Measurements from ENCODE around the gene COL5A2.

The COL5A2 gene

DNA sequence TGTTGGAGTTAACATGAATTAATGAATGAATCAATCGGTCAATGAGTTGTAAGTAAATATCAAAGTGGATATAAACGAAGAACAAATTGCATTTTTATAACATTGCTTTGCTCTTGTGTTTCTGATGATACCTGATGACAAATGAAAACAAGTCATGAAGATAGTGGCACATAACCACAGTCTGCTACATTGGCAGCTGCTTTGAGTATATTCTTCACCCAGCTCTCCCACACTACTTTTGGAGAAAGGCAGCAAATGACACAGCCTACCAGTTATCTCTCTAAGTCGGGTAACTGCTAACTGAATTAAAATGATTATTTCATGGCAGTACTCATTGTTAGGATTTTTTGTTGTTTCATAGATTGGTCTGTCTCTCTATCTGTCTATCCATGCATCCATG is 76.8 kb downstream of the COL5A2 start:
- no peak overlapping the region for H3K4me2 ChIP-seq (ENCODE audit: low read depth, low read length, poor library complexity, severe bottlenecking)
- no peak overlapping the region for H2AFZ ChIP-seq (ENCODE audit: low read depth, low read length, severe bottlenecking)
- H3F3A ChIP-seq (ENCODE audit: insufficient read depth), result no peaks in the 10 kb centered on the region
- no peaks in the 10 kb centered on the region for H3K36me3 ChIP-seq (ENCODE audit: low read length)
- H3K27me3 ChIP-seq (ENCODE audit: low read length), result no peaks in the 10 kb centered on the region
- no peak overlapping the region for H3K9ac ChIP-seq (ENCODE audit: low read length)
- no peak overlapping the region for H3K4me3 ChIP-seq (ENCODE audit: insufficient read depth, low read length, poor library complexity, severe bottlenecking)
- no peaks in the 10 kb centered on the region for H4K20me1 ChIP-seq (ENCODE audit: low read depth, low read length)
- H3K27ac ChIP-seq (ENCODE audit: low read depth, low read length), result no peak overlapping the region
- TF ChIP-seq EZH2phosphoT487 (conservative IDR thresholded peaks at IDR 0.05; ENCODE audit: low read length), result no peak
- TF ChIP-seq, protein P1, sequence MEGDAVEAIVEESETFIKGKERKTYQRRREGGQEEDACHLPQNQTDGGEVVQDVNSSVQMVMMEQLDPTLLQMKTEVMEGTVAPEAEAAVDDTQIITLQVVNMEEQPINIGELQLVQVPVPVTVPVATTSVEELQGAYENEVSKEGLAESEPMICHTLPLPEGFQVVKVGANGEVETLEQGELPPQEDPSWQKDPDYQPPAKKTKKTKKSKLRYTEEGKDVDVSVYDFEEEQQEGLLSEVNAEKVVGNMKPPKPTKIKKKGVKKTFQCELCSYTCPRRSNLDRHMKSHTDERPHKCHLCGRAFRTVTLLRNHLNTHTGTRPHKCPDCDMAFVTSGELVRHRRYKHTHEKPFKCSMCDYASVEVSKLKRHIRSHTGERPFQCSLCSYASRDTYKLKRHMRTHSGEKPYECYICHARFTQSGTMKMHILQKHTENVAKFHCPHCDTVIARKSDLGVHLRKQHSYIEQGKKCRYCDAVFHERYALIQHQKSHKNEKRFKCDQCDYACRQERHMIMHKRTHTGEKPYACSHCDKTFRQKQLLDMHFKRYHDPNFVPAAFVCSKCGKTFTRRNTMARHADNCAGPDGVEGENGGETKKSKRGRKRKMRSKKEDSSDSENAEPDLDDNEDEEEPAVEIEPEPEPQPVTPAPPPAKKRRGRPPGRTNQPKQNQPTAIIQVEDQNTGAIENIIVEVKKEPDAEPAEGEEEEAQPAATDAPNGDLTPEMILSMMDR (IDR thresholded peaks at IDR 0.05; ENCODE audit: insufficient read depth, low read length, poor library complexity, severe bottlenecking), result no peak
- no peaks in the 10 kb centered on the region for H3K9me3 ChIP-seq (ENCODE audit: insufficient read depth, low read length)
- no peaks in the 10 kb centered on the region for H3K9me2 ChIP-seq (replicated peaks; ENCODE audit: insufficient read depth, low read length)
- H3K79me2 ChIP-seq (ENCODE audit: insufficient read depth, low read length), result no peaks in the 10 kb centered on the region

DNA sequence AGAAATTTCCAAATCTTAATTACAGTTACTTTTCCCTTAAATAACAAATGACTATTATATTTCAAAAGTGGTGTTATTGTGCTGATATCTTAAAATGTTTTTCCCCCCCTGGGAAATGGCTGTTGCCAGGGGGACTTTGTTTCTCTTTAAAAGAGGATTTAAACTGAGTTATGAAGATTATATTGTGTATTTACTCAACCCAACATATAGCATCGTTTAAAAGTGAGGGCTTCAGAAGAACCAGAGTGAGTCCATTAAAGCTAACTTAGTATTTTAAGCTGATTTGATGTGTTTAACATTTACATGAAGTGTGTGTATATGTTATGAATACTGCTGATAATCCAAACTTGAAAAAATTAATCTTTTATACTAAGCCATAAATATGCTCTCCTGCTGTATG is 81.6 kb downstream of the COL5A2 start:
- Histone ChIP-seq H3K9ac (ENCODE audit: low read length) (no peak overlapping the region), H3K79me2 (ENCODE audit: insufficient read depth, low read length) (no peaks in the 10 kb centered on the region), H3K9me2 (replicated peaks; ENCODE audit: insufficient read depth, low read length) (no peaks in the 10 kb centered on the region), H3F3A (ENCODE audit: insufficient read depth) (no peaks in the 10 kb centered on the region), H3K4me3 (ENCODE audit: insufficient read depth, low read length, poor library complexity, severe bottlenecking) (no peak overlapping the region), H3K36me3 (ENCODE audit: low read length) (no peaks in the 10 kb centered on the region), H3K4me2 (ENCODE audit: low read depth, low read length, poor library complexity, severe bottlenecking) (no peak overlapping the region), H3K27ac (ENCODE audit: low read depth, low read length) (no peak overlapping the region), H3K9me3 (ENCODE audit: insufficient read depth, low read length) (no peaks in the 10 kb centered on the region), H4K20me1 (ENCODE audit: low read depth, low read length) (no peaks in the 10 kb centered on the region), H2AFZ (ENCODE audit: low read depth, low read length, severe bottlenecking) (no peak overlapping the region), H3K27me3 (ENCODE audit: low read length) (no peaks in the 10 kb centered on the region)
- TF ChIP-seq, protein P1 (IDR thresholded peaks at IDR 0.05; ENCODE audit: insufficient read depth, low read length, poor library complexity, severe bottlenecking), result no peak
- TF ChIP-seq EZH2phosphoT487 (conservative IDR thresholded peaks at IDR 0.05; ENCODE audit: low read length), result no peak

DNA sequence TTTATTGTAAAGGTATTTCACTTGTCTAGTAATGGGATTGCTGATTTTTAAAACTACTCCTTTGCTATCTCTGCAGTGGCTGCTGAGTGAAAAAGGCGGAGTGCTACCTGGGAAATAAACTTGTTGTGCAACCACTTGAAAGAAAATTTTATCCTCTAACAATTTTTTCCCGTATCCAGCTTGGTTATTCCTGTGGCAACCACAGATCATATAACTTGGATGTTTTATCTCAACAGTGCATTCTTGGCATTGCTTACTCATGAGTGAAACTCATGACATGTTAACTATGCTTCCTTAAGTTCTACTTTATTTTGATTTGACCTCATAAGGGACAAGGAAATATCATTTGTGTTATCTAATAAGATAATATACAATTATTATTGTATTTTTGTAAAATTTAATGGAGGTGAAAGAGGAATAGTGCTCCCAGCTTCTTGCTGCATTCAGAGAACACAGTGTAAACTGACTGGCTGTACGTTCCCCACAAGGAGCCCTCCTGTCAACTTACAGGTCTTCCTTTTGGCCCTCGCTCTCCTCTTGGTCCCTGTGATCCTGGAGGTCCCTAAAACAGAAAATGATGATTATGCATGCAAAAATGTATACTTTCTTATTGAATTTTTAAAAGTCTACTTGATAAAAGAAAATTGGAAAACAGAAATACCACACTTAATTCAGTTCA is 82.7 kb downstream of the COL5A2 start:
- Histone ChIP-seq H3K9me3 (ENCODE audit: insufficient read depth, low read length) (no peaks in the 10 kb centered on the region), H3F3A (ENCODE audit: insufficient read depth) (no peaks in the 10 kb centered on the region), H3K4me3 (ENCODE audit: insufficient read depth, low read length, poor library complexity, severe bottlenecking) (no peak overlapping the region), H3K9me2 (replicated peaks; ENCODE audit: insufficient read depth, low read length) (no peaks in the 10 kb centered on the region), H2AFZ (ENCODE audit: low read depth, low read length, severe bottlenecking) (no peak overlapping the region), H3K27ac (ENCODE audit: low read depth, low read length) (no peak overlapping the region), H3K36me3 (ENCODE audit: low read length) (no peaks in the 10 kb centered on the region), H3K27me3 (ENCODE audit: low read length) (no peaks in the 10 kb centered on the region), H3K79me2 (ENCODE audit: insufficient read depth, low read length) (no peaks in the 10 kb centered on the region), H3K9ac (ENCODE audit: low read length) (no peak overlapping the region), H3K4me2 (ENCODE audit: low read depth, low read length, poor library complexity, severe bottlenecking) (no peak overlapping the region), H4K20me1 (ENCODE audit: low read depth, low read length) (no peaks in the 10 kb centered on the region)
- TF ChIP-seq, protein P1 (IDR thresholded peaks at IDR 0.05; ENCODE audit: insufficient read depth, low read length, poor library complexity, severe bottlenecking), result no peak
- TF ChIP-seq EZH2phosphoT487 (conservative IDR thresholded peaks at IDR 0.05; ENCODE audit: low read length), result no peak
